ENCODE data around the gene SHPK. TPM values are rescaled to one million over a fixed set of nuclear protein-coding genes. Genes with fewer than 3 reads are reported as not detected.

SHPK gene
- total and polyA plus RNA-seq, 9 of the 15 experiments (the other 6 are each of a cell fraction or from before 2014, with no cell fraction given): 2.5 to 16.3 (median 11.8) TPM

GRCh38 chr17:3668279-3669084, 32.4 kb upstream of the SHPK start, which contains the start of the genes EMC6 and TAX1BP3 (continued):
- TF ChIP-seq, protein P1, sequence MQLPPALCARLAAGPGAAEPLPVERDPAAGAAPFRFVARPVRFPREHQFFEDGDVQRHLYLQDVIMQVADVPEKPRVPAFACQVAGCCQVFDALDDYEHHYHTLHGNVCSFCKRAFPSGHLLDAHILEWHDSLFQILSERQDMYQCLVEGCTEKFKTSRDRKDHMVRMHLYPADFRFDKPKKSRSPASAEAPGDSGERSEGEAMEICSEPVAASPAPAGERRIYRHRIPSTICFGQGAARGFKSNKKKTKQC (CRISPR knock-in tag; IDR thresholded peaks at IDR 0.05): no peak
- TF ChIP-seq DACH1 (IDR thresholded peaks at IDR 0.05; ENCODE audit: partially characterized antibody): no peak
- TF ChIP-seq LARP7 (IDR thresholded peaks at IDR 0.05): no peak
- TF ChIP-seq NFRKB (IDR thresholded peaks at IDR 0.05; ENCODE audit: low read depth): peak; percentile 54; the same call in 1 of the 2 replicates
- TF ChIP-seq ILK (tag; IDR thresholded peaks at IDR 0.05; ENCODE audit: borderline replicate concordance, low read depth): no peak
- no peak for TF ChIP-seq NCOA6 (IDR thresholded peaks at IDR 0.05)
- TF ChIP-seq, protein P2, sequence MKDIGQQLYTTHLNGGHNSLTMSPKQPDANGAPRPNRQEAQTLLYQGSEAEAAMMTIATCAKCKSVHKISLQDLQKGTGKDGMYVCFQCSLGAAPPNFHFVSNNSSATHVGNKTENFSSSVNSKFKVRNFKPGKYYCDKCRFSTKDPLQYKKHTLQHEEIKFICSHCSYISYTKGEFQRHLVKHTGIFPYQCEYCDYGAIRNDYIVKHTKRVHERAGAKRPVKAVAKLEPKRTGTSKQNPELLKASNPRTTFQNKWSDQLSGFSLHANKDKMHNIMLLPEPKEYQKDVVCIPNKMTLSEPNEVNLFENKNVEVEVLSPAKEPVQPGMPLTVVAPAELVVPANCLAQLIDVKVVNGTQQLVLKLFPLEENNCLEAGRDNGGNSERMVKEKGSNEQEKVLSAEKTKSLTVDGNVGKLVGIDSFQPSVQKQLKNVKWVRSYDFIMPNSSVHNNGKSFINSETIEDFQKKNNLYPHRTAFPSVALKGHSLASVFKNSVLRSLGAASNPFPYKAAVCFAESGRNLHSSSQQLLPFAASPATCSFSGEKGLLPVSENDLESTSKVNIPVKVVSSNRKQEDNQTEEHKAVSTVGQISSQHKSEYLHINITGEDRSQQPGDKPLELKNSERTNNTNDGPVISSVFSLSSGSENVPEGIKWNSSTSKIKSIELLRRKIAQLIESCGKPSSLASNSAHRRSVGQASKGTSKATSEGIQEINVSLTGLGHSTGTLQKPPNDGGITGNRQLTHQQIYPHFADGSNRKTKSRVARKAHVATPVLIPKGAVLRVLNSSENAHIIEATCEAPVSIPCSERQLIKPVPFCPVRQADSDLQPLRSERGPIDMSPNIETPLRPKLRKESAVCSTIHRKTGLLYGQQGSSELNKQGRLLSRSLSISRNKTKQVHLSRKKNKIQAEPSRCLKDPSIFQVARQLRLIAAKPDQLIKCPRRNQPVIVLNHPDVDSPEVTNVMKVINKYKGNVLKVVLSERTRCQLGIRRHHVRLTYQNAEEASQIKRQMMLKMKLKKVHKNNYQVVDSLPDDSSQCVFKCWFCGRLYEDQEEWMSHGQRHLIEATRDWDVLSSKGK (CRISPR knock-in tag; IDR thresholded peaks at IDR 0.05): no peak
- TF ChIP-seq BHLHE40 (IDR thresholded peaks at IDR 0.05; ENCODE audit: low read length): peak; percentile 15; the same call in 1 of the 2 replicates
- peak; percentile 93 for TF ChIP-seq POLR2B (IDR thresholded peaks at IDR 0.05; ENCODE audit: low read depth, partially characterized antibody)
- TF ChIP-seq GTF2A2 (tag; IDR thresholded peaks at IDR 0.05): no peak
- TF ChIP-seq ZNF644 (tag; IDR thresholded peaks at IDR 0.05; ENCODE audit: low read depth): no peak
- TF ChIP-seq PURB (CRISPR knock-in tag; IDR thresholded peaks at IDR 0.05; ENCODE audit: low read depth): no peak
- TF ChIP-seq NFYB (IDR thresholded peaks at IDR 0.05; ENCODE audit: extremely low read depth, insufficient read length): peak; percentile 75
- no peak for TF ChIP-seq TCFL5 (CRISPR knock-in tag; conservative IDR thresholded peaks at IDR 0.05)
- no peak for TF ChIP-seq ZBED1 (IDR thresholded peaks at IDR 0.05)
- TF ChIP-seq CREB3L1 (IDR thresholded peaks at IDR 0.05; ENCODE audit: borderline replicate concordance, low read depth): no peak
- no peak for TF ChIP-seq GTF2F1 (IDR thresholded peaks at IDR 0.05; ENCODE audit: low read depth, low read length)
- no peak for TF ChIP-seq ELF2 (CRISPR knock-in tag; IDR thresholded peaks at IDR 0.05)
- TF ChIP-seq SMARCA4 (IDR thresholded peaks at IDR 0.05): no peak
- peak; percentile 84 for TF ChIP-seq ZFX (CRISPR knock-in tag; IDR thresholded peaks at IDR 0.05)
- peak; percentile 88 for TF ChIP-seq POLR2A (conservative IDR thresholded peaks at IDR 0.05)
- no peak for TF ChIP-seq ZKSCAN8 (CRISPR knock-in tag; IDR thresholded peaks at IDR 0.05)
- TF ChIP-seq E2F1 (CRISPR knock-in tag; IDR thresholded peaks at IDR 0.05): no peak
- TF ChIP-seq IRF2 (CRISPR knock-in tag; IDR thresholded peaks at IDR 0.05): no peak

Measured in K562 (cell line).